ES-I3 (cell line): Measurements from ENCODE around the gene CNTFR.

ENCODE experiments used
- H3K36me3 ChIP-seq: 2 replicates; pipeline ENCODE4 v1.6.1; 2013; ENCODE audit warnings: mild to moderate bottlenecking, low read length, control low read depth, moderate library complexity; ENCODE audit not compliant: insufficient read depth
- H3K4me1 ChIP-seq: 2 replicates; pipeline ENCODE4 v1.6.1; 2013; ENCODE audit warnings: mild to moderate bottlenecking, control low read depth, low read length; ENCODE audit not compliant: insufficient read depth
- H3K9ac ChIP-seq: 2 replicates; pipeline ENCODE4 v1.6.1; 2013; ENCODE audit warnings: low read depth, mild to moderate bottlenecking, low read length, moderate library complexity
- H3K9me3 ChIP-seq: 2 replicates; pipeline ENCODE4 v1.6.1; 2013; ENCODE audit warnings: mild to moderate bottlenecking, low read length, moderate library complexity; ENCODE audit not compliant: control insufficient read depth, insufficient read depth

CNTFR gene

DNA sequence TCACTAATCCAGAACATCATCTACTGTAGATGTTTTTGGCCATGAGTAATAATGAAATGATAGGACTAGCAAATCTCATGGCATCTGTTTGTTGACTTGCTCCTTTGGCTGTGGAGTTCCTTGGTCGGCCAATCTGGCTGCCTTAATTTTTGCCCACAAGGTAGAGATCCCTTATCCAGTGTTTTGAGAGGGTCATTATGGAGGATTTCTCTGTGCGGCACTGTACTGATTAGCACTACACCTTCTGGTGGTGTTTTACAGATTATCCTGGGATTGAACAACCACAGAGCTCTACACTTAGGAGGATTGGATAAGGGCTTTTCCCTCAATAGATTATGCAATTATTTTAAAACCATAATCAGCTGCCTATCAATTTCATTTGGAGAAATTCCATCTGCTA lies 63.5 kb downstream of the CNTFR start:
- Histone ChIP-seq H3K4me1 (no peaks in the 10 kb centered on the region), H3K9me3 (no peaks in the 10 kb centered on the region), H3K9ac (no peak overlapping the region), H3K36me3 (no peaks in the 10 kb centered on the region)

DNA sequence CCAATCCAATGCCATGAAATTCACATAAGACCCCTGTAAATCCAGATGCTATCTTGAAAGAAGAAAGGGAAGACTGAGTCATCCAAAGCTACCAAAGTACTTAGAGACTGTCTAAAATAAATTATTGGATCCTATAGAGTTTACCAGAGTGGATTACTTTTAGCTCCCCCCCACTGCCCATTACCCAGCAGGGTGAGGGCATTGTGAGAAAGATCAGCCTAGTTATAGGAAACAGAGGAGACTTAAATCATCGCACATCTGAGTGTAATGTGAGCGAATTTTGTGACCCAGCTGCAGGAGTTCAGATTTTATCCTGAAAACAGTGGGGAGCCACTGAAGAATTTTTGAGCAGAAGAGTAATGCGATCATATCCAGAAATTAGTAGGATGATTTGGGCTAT lies 65.2 kb downstream of the CNTFR start:
- no peak overlapping the region for H3K9ac ChIP-seq
- H3K4me1 ChIP-seq = no peaks in the 10 kb centered on the region
- H3K36me3 ChIP-seq = no peaks in the 10 kb centered on the region
- no peaks in the 10 kb centered on the region for H3K9me3 ChIP-seq

DNA sequence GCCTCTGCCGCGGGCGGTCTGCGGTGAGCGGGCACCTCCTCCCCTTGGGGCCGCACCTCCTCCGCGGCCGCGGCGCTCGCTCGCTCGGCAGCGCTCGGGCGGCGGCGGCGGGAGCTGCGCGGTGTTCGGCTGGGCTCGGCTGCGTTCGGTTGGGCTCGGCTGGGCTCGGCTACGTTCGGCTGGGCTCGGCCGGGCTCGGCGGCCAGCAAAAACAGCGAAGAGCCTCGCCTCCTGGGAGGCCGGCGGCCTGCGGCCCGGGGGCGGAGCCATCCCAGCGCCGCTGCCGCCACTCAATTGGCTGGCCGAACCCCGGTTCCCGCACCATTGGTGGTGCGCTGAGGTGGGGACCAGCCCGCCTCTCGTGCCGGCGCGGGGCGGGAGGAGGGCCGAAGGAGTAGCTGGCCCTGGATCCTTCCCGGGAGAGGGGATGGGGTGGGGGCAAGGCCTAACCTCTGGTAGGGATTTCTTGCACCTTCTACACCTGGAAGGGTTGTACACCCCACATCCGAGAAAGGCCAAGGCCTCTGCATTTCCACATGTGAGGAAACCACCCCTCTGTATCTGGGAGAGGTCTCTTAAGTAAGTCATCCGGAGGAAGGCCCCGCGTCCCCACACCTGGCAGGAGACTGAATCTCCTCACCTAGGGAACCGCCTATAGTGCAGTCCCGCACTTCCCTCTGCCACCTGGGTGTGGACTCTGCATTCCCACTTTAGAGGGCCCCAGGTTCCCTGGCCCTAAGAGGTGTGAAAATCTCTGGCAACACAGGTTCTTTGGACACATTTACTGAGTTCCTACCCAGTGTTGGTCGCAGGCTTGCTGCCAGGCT lies 66.3 kb downstream of the CNTFR start, which contains the start of gene ENHO:
Gene ENHO, minus strand, starts transcription at position 20 of the 827 bp plus-strand sequence. CDS start 1,295 bp downstream, outside the sequence.
- Histone ChIP-seq H3K9me3 (no peaks in the 10 kb centered on the region), H3K4me1 (no peaks in the 10 kb centered on the region), H3K36me3 (no peaks in the 10 kb centered on the region), H3K9ac (peak within 1 kb of the TSS; percentile 86)

DNA sequence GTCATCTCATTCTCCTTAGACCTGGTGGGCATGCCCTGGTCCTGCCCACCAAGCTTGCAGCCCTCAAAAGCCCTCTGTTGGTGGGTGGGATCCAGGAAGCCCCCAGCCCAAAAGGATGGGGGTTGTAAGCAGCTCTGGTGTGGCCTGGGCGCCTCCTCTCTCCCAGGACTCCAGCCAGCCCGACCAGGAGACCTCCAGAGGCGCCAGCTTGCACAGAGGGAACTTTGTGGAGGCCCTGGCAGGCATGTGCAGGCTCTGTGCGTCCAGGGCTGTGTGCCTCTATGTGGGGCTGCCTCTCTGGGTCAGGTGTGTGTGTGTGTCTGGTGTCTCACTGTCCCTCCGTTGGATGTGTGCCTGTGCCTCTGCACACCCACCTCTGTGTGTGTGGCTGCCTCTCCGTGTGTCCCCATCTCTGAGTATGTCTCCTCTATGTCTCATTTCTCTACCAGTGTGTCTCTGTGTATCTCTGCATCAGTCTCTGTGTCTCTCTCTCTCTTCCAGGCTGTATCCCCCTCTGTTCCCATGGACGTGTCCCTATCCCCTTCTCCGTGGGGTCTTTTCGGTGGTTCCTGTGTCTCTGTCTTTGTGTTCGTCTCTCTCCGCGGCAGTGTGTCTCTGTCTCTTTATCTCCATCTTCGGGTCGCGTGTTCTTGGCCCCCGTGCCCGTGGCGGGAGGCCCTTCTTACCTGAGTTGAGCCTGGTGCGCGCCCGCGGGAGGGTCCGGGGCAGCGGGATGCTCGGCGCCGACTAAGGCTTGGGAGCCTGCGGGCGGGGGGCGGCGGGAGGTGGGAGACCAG lies 67.2 kb downstream of the CNTFR start:
- H3K4me1 ChIP-seq = no peaks in the 10 kb centered on the region
- peak overlapping the region; percentile 86 for H3K9ac ChIP-seq
- H3K36me3 ChIP-seq = no peaks in the 10 kb centered on the region
- H3K9me3 ChIP-seq = no peaks in the 10 kb centered on the region

DNA sequence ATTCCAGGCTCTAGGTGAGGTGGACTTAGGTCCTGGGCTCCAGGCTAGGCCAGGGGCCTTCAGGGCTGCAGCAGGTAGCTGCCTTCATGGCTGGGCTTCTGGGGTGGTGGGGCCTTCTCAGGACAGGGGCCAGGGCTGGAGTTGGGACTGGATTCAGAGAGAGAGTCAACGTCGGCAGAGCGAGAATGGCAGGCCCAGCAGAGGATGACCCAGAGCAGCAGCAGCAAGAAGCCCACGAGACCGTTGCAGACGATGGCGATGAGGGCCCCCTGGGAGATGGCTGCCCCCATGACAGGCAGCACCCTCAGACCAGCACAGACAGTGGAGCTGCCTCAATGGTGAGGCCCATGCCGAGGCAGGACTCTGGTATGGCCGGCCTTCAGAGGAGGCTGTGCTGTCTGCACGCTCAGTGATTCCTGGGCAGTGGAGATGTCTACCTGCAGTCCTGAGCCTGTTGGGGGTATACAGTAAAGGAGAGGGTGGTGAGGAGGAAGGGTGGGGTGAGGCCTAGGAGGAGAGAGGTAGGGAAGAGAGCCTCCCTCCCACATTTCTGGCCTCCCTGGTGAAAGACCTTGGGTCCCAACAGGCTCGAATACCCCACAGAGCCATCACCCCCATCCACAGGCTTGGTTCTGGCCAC lies 68.0 kb downstream of the CNTFR start:
- Histone ChIP-seq H3K4me1 (no peaks in the 10 kb centered on the region), H3K9me3 (no peaks in the 10 kb centered on the region), H3K36me3 (no peaks in the 10 kb centered on the region), H3K9ac (no peak overlapping the region)

DNA sequence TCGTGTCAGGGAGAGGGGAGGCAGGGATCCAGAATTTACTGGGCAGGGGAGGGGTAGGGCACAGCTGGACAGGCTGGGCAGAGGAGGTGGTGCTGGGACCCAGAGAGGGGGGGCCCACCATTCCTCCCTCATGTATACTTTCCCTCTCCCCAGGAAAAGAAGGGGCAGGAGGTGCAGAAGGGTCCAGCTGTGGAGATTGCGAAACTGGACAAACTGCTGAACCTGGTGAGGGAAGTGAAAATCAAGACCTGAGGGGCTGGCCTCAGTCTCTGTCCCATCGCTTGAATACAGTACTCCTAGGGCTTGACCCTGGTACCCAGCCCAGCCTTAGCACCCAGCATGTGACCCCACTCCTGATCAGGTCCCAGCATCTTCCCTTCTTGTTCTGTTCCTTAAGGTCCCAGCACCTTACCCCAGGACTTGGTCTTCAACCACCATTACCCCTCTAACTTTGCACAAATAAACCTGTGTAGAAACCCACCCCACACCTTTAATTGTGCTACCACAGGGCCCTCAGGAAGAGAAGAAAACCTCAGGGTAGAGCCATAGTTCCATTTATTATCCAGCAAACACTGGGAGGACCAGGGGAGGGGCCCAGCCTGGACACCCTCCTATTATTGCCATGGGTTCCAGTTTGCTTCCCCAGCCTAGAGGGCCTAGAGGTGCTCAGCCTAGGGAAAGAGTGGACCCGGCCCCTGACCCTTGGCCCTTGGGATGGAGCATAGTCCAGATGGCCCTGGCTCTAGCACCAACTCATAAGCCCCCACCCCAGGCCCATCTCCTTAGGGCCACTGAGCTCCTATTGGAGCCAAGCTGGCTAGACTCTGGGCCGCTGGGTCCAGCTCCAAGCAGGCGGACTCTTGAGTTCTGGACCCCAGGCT lies 68.8 kb downstream of the CNTFR start:
- no peaks in the 10 kb centered on the region for H3K36me3 ChIP-seq
- H3K4me1 ChIP-seq = no peaks in the 10 kb centered on the region
- H3K9ac ChIP-seq = no peak overlapping the region

DNA sequence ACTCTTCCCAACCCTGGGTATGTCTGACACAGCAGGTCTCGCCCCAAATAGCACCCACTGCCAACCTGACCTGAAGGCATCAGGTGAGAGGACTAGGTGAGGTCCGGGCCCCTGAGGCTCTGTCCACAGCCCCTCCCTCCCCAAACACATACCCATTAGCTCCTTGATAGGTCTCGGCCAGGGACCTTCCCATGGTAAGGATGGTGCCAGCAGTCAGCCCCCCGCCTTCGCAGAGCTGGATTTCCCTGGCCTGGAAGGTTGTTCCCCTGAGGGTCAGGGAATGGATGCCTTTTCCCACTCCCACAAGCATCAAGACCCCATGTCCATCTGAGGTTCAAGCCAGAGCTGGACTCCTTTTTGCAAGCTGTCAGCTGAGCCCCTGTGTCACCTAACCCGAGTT lies 69.4 kb downstream of the CNTFR start:
- no peak overlapping the region for H3K9ac ChIP-seq
- no peaks in the 10 kb centered on the region for H3K4me1 ChIP-seq
- H3K36me3 ChIP-seq = no peaks in the 10 kb centered on the region
- H3K9me3 ChIP-seq = no peaks in the 10 kb centered on the region

More for the DNA sequence above, 68.8 kb downstream of the CNTFR start:
- H3K9me3 ChIP-seq = no peaks in the 10 kb centered on the region

DNA sequence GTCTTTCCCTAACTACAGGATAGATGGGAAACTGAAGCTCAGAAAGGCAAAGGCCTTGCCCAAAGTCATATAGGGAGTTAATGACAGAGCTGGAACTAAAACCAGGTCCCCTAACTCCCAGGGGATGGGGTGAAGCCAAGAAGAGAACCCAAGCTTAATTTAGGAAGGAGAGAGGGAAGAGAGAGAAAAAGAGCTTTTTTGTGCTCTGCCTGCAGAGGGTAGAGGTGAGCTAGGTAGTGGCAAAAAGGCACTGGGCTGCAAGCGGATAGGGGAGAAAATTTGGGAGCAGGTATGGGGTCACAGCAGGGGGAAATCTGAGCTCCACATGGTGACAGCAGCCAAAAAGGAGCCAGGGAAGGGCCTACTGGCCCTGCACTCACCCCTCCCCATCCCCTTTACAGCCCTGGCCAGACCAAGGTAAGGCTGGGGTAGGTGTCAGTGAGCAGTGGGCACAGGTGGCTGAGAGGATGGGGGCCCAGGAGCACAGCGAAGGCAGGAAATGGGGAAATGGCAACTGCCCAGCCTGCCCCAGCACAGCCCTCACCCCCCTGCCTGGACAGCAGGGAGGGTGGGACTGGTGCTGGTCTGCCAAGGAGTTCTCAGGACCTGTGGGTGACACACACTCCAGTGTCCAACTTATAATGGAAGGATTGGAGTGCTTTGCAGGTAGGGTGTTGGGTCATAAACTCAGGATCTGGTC lies 70.1 kb downstream of the CNTFR start:
- Histone ChIP-seq H3K9ac (no peak overlapping the region), H3K9me3 (no peaks in the 10 kb centered on the region), H3K4me1 (no peaks in the 10 kb centered on the region), H3K36me3 (no peaks in the 10 kb centered on the region)

DNA sequence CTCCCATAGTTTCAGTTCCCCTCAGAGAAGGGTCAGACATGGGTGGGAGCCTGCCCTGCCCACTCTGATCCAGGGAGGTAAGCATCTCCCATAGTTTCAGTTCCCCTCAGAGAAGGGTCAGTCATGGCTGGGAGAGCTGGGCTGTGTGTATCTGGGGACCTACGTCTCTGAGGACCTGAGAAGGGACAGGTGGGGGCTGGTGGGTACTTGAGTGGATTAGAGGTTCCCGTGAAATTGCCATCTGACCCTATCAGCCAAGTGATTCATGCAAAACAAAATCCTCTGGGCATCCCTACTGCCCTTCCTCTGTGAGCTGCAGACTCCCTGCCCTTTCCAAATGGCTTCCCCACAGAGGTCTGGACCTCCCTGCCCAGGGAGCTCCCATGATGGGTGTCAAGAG lies 70.6 kb downstream of the CNTFR start:
- H3K36me3 ChIP-seq = no peaks in the 10 kb centered on the region
- H3K9me3 ChIP-seq = no peaks in the 10 kb centered on the region
- no peak overlapping the region for H3K9ac ChIP-seq
- peaks cover 4% of the 10 kb centered on the region; the same call in 1 of the 2 replicates for H3K4me1 ChIP-seq

DNA sequence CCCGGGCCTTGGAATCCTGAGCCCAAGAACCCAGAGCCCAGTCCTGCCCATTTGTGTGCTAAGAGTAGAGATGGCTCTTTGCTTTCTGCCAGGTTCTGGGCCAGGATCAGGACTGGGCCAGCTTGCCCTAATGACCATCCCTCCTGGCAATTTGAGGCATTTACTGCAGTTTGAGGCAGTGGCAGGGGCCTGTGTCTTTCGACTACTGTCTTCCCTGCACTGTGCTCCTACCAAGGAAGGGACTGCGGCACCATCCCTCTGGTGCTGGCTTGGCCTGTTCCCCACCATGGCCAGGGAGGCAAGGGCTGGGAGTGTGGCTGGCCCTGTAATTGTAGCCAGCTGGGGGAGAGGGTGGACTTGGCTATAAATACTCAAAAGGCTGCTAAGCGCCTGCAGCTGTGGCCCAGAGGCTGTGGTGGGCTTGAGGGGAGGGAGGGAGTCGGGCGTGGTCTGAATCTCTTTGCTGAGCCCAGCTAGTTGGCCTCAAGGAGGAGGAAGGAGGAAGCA lies 71.4 kb downstream of the CNTFR start:
- H3K36me3 ChIP-seq = no peaks in the 10 kb centered on the region
- H3K9ac ChIP-seq = no peak overlapping the region
- H3K9me3 ChIP-seq = no peaks in the 10 kb centered on the region
- peaks cover 10% of the 10 kb centered on the region for H3K4me1 ChIP-seq

DNA sequence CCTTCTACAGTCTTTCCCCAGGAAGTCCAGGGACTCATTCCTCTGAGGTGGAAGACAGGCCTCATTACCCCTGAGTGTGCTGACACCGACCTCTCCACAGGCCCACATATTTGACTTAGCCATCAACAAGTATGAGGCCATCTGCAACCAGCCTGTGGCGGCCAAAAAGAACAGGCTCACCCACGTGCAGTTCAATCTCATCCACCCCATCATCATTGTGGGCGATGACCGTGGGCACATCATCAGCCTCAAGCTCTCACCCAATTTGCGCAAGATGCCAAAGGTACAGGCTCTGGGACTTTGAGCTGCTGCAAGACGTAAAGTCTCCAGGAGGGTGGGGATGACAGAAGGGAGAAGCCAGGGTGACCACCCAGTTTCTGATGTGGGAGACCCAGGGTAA lies 72.3 kb downstream of the CNTFR start:
- no peaks in the 10 kb centered on the region for H3K36me3 ChIP-seq
- no peak overlapping the region for H3K9ac ChIP-seq
- peaks cover 20% of the 10 kb centered on the region for H3K4me1 ChIP-seq
- H3K9me3 ChIP-seq = no peaks in the 10 kb centered on the region

DNA sequence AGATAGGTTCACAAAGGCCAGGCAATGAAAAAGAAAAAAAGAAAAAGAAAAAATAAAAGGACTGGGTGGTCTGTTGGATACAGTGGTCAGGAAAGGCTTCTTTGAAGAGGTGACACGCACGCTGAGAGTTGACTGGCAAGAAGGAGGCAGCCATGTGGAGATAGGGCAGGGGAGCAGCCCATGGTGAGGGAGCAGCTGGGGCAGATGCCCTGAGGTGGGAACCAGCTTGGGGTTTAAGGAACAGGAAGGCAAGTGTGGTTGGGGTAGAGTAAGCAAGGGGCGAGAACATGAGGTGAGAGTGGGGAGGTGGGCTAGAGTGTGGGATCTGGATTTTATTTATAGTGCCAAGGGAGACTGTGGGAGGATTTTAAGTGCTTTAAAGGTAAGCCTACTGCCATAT lies 73.6 kb downstream of the CNTFR start:
- Histone ChIP-seq H3K9ac (no peak overlapping the region), H3K4me1 (peaks cover 30% of the 10 kb centered on the region), H3K9me3 (no peaks in the 10 kb centered on the region), H3K36me3 (no peaks in the 10 kb centered on the region)

DNA sequence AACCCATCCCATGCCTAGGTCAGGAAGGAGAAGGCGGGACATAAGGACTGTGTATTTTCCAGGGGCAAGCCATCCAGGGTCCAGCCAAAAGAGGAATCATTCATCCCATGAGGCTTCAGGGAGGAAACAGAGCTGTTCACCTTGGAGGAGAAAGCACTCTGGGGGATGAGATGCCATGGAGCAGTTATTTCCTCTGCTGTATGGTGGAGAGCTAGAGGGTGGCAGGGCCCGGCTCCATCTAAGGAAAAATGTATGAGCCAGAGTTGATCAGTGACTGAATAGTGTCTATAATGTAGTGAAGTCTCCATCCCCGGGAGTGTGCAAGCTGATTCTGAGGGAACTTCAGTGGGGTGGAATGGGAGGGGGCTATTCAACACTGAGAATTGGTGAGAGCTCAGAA lies 74.7 kb downstream of the CNTFR start:
- no peaks in the 10 kb centered on the region for H3K36me3 ChIP-seq
- peaks cover 33% of the 10 kb centered on the region for H3K4me1 ChIP-seq
- H3K9ac ChIP-seq = no peak overlapping the region
- no peaks in the 10 kb centered on the region for H3K9me3 ChIP-seq
